NCI-H748 treated with DMSO at 0.1 percent for 48 hours (cell line): ENCODE results near the gene PPT1.

Experiments
- DNase-seq: peaks from one replicate; lab custom pipeline; 2025; lab: John Stamatoyannopoulos, UW

PPT1 gene

DNA sequence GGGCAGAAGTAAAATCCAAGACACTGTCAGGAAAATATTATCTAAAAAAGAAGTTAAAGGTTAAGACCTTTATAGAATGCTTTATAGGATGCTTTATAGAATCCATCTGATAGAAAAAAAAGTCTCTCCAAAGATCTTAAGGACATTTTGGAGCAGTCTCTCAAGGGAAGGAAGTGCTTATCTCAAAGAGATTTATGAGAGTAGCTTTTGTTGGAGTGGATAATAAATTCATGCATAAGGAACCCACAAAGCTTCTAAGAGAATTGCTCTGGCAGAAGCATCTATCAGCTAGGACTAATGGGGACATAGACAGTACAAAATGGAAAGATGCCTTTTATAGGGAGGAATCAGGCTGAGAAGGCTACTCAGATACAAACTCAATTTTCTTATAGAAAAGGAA is 69.4 kb downstream of the PPT1 start:
- DNase-seq, result no peak

GRCh38 chr1:40024671-40025070 is 72.4 kb downstream of the PPT1 start:
- no peak for DNase-seq

DNA sequence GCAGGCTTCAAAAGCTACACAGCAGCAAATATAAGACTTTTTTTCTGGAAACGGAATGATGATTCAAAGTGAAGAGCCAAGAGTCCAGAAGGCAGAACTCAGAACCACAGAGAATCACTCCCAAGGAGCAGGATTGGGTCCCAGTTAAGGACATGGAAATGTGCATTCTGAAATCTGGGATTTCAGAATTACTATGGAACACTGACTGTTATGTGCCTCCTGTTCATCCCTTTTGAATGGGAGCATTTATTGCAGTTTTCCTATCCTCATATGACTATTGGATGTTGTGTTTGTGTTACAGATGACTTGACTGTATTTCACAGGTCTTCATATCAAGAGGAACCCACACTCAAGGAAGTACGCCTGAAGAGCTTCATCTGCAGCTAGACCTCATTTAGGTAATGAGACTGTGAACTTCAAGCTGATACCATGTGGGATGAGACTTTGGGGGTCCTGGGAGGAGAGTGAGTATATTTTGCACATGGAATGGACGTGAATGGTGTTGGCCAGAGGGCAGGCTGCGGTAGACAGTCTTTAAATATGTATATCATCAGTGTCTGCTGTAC is 73.6 kb downstream of the PPT1 start:
- no peak for DNase-seq
